ENCODE measurements around the gene MSN.

MSN gene

DNA sequence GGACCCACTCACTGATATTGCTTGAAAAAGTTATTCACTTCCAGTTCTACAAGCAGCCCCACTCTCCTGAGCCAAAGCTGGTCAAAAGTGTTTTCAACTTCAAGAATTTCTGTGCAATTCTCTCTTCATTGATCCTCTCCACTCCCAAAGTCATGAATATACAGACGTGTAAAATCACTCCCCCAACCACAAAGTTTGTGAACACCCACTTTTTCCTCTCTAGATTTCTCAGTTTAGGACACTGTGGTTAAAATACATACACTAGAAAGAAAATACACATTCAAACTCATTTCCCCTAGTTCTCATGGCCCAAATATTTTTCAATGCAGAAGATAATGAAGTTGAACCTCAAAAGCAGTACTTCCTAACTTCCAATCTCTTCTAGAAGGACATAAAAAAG lies 116.3 kb downstream of the MSN start:
- H4K20me1 ChIP-seq (ENCODE audit: control insufficient read depth, insufficient read depth, low read depth, low read length) = no peaks in the 10 kb centered on the region
- no peaks in the 10 kb centered on the region for H3K9me3 ChIP-seq (ENCODE audit: control insufficient read depth, insufficient read depth, low read length)
- H3K27me3 ChIP-seq (ENCODE audit: control insufficient read depth, low read length) = no peaks in the 10 kb centered on the region
- no peaks in the 10 kb centered on the region for H3K9me2 ChIP-seq (replicated peaks; ENCODE audit: control insufficient read depth, low read length)
- no peaks in the 10 kb centered on the region for H3F3A ChIP-seq (ENCODE audit: control insufficient read depth, insufficient read depth)
- H3K27ac ChIP-seq (ENCODE audit: low read depth, low read length) = no peak overlapping the region
- H3K79me2 ChIP-seq (ENCODE audit: control insufficient read depth, low read length) = no peaks in the 10 kb centered on the region
- H3K4me2 ChIP-seq (ENCODE audit: low read length) = no peak overlapping the region
- no peaks in the 10 kb centered on the region for H3K36me3 ChIP-seq (ENCODE audit: control insufficient read depth, low read length)
- no peak overlapping the region for H3K4me3 ChIP-seq (ENCODE audit: low read length)
- no peaks in the 10 kb centered on the region for H3K4me1 ChIP-seq (ENCODE audit: control insufficient read depth, low read length)
- TF ChIP-seq EZH2phosphoT487 (IDR thresholded peaks at IDR 0.05; ENCODE audit: borderline replicate concordance, low read length) (no peak), CTCF (IDR thresholded peaks at IDR 0.05; ENCODE audit: low read depth, low read length, poor library complexity, severe bottlenecking) (no peak)

Measured in DOHH2 (cell line).